ENCODE measurements around the gene ARHGAP15.

DNA sequence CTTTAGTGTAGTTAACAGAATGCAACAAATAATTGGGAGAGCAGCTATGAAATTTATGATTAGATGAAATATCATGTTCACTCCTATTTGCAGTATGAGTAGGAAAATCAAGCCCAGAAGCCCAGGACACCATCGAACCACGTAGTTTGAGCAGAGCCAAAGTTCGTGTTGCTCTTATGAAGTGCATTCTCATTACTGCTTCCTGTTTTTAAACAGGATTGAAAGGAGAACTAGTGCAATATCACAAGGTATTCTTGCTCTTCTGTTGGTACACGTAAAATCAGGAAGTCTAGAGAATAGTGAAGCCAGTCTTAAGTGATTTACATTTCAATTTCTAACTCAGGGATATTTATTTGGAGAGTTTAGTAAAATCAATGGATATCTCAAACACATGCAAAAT, 21.1 kb downstream of the ARHGAP15 start:
- TF ChIP-seq POLR2A (IDR thresholded peaks at IDR 0.05; ENCODE audit: low read length) = no peak
- TF ChIP-seq, protein P1, sequence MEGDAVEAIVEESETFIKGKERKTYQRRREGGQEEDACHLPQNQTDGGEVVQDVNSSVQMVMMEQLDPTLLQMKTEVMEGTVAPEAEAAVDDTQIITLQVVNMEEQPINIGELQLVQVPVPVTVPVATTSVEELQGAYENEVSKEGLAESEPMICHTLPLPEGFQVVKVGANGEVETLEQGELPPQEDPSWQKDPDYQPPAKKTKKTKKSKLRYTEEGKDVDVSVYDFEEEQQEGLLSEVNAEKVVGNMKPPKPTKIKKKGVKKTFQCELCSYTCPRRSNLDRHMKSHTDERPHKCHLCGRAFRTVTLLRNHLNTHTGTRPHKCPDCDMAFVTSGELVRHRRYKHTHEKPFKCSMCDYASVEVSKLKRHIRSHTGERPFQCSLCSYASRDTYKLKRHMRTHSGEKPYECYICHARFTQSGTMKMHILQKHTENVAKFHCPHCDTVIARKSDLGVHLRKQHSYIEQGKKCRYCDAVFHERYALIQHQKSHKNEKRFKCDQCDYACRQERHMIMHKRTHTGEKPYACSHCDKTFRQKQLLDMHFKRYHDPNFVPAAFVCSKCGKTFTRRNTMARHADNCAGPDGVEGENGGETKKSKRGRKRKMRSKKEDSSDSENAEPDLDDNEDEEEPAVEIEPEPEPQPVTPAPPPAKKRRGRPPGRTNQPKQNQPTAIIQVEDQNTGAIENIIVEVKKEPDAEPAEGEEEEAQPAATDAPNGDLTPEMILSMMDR (IDR thresholded peaks at IDR 0.05) = no peak
- TF ChIP-seq CEBPB (IDR thresholded peaks at IDR 0.05) = no peak
- TF ChIP-seq REST (IDR thresholded peaks at IDR 0.05) = no peak
- TF ChIP-seq USF2 (IDR thresholded peaks at IDR 0.05) = no peak
- TF ChIP-seq NR3C1 (IDR thresholded peaks at IDR 0.05) = no peak
- TF ChIP-seq MAZ (IDR thresholded peaks at IDR 0.05; ENCODE audit: borderline replicate concordance, low read depth, low read length) = no peak
- no peak for TF ChIP-seq NPAS2 (CRISPR knock-in tag; IDR thresholded peaks at IDR 0.05; ENCODE audit: borderline replicate concordance)
- no peak for TF ChIP-seq EP300 (IDR thresholded peaks at IDR 0.05)
- TF ChIP-seq EHF (CRISPR knock-in tag; IDR thresholded peaks at IDR 0.05) = no peak
- TF ChIP-seq KDM5A (IDR thresholded peaks at IDR 0.05) = no peak
- TF ChIP-seq PHF8 (IDR thresholded peaks at IDR 0.05; ENCODE audit: borderline replicate concordance, low read depth) = no peak
- no peak for TF ChIP-seq RCOR1 (IDR thresholded peaks at IDR 0.05; ENCODE audit: low read depth, low read length)

All from A549 (cell line).